Measurements from ENCODE around the gene ASCL5. TPM values are rescaled to one million over a fixed set of nuclear protein-coding genes. Genes with fewer than 3 reads are reported as not detected.

Gene ASCL5
- total RNA-seq, 1 experiment from 2014 or later, result 0.15 TPM

DNA sequence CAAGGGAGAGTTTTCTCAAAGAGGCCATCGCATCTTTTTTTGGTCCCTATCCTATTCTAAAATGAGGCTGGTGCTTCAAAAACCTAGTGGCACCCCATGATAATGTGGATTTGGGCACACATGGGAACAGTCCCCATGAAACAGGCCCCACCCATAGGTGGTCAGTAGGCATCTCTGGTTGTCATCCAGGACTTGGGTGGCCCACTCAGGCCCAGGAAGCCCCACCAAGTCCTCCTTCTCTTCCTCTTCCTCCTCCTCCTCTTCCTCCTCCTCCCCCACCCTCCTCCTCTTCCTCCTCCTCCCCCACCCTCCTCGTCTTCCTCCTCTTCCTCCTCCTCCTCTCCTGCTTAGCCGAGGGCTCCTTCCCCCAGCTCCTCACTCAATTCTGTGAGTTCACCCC lies 15.3 kb downstream of the ASCL5 start:
- Histone ChIP-seq H3K79me1 (ENCODE audit: insufficient read depth, low read depth, low read length, poor library complexity, severe bottlenecking) (no peaks in the 10 kb centered on the region), H3K23me2 (ENCODE audit: insufficient read length, low read depth, low read length, poor library complexity, severe bottlenecking) (peaks cover 10% of the 10 kb centered on the region), H2BK15ac (ENCODE audit: low read depth, low read length) (no peak overlapping the region), H3K9me3 (ENCODE audit: control insufficient read depth, low read depth, low read length) (no peaks in the 10 kb centered on the region), H2AK5ac (ENCODE audit: insufficient read length, low read length) (no peak overlapping the region), H4K5ac (ENCODE audit: insufficient read length, low read depth, low read length) (no peak overlapping the region), H3K27ac (ENCODE audit: insufficient read length, low read depth, low read length) (no peak overlapping the region), H3K4ac (ENCODE audit: low read depth, low read length) (no peak overlapping the region), H3K56ac (ENCODE audit: insufficient read length, low read depth, low read length) (no peak overlapping the region), H3K4me1 (ENCODE audit: insufficient read depth, low read length) (no peaks in the 10 kb centered on the region; the same call in 1 of the 2 replicates), H3K9ac (ENCODE audit: extremely low read depth, insufficient read length, low read length) (no peak overlapping the region), H2BK120ac (ENCODE audit: low read depth, low read length, poor library complexity, severe bottlenecking) (no peak overlapping the region), H2BK5ac (ENCODE audit: insufficient read length, low read length) (no peak overlapping the region), H3K4me2 (ENCODE audit: insufficient read depth, insufficient read length, low read length) (no peak overlapping the region), H3K18ac (ENCODE audit: insufficient read length, low read depth, low read length) (no peak overlapping the region), H3K23ac (ENCODE audit: insufficient read length, low read depth, low read length) (no peak overlapping the region), H2BK12ac (ENCODE audit: insufficient read length, low read depth, low read length) (no peak overlapping the region), H4K20me1 (ENCODE audit: control insufficient read depth, insufficient read depth, insufficient read length) (no peaks in the 10 kb centered on the region), H3T11ph (ENCODE audit: low read length) (no peak overlapping the region), H3K79me2 (ENCODE audit: insufficient read depth, low read length) (no peaks in the 10 kb centered on the region), H3K14ac (ENCODE audit: insufficient read depth, low read length) (no peak overlapping the region), H2AFZ (ENCODE audit: low read length) (no peak overlapping the region), H4K91ac (ENCODE audit: insufficient read length, low read depth, low read length) (no peak overlapping the region), H2BK20ac (ENCODE audit: low read depth, low read length, poor library complexity, severe bottlenecking) (no peak overlapping the region), H3K27me3 (ENCODE audit: insufficient read depth, low read length) (peaks cover 12% of the 10 kb centered on the region; the same call in 1 of the 2 replicates), H4K8ac (replicated peaks; ENCODE audit: insufficient read length, low read depth, low read length) (no peak overlapping the region)
- Mint-ChIP-seq H3K9me3 (no peaks in the 10 kb centered on the region), H3K4me1 (peaks cover 11 to 28% of the 10 kb centered on the region in 2 experiments), H3K27ac (no peak overlapping the region), H3K27me3 (ENCODE audit: low read depth) (peaks cover 42% of the 10 kb centered on the region), H3K36me3 (ENCODE audit: insufficient read depth in 1 of 3, low read depth in 3 of 3) (no peaks in the 10 kb centered on the region), H3K4me3 (no peak overlapping the region)
- no peak for DNase-seq
- WGBS (ENCODE audit: extremely low coverage, insufficient read length, low lambda C conversion rate), result no CpG with 5 or more reads among the region's 3 CpGs
- TF ChIP-seq, protein P1, sequence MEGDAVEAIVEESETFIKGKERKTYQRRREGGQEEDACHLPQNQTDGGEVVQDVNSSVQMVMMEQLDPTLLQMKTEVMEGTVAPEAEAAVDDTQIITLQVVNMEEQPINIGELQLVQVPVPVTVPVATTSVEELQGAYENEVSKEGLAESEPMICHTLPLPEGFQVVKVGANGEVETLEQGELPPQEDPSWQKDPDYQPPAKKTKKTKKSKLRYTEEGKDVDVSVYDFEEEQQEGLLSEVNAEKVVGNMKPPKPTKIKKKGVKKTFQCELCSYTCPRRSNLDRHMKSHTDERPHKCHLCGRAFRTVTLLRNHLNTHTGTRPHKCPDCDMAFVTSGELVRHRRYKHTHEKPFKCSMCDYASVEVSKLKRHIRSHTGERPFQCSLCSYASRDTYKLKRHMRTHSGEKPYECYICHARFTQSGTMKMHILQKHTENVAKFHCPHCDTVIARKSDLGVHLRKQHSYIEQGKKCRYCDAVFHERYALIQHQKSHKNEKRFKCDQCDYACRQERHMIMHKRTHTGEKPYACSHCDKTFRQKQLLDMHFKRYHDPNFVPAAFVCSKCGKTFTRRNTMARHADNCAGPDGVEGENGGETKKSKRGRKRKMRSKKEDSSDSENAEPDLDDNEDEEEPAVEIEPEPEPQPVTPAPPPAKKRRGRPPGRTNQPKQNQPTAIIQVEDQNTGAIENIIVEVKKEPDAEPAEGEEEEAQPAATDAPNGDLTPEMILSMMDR (conservative IDR thresholded peaks at IDR 0.05), result no peak
